ENCODE measurements around the gene GRM4. TPM values are rescaled to one million over a fixed set of nuclear protein-coding genes. Genes with fewer than 3 reads are reported as not detected.
A peak's percentile ranks its signal among the peaks of the same experiment; 100 is the strongest.

Gene GRM4
- total and polyA plus RNA-seq, 9 of the 15 experiments (the other 6 are each of a cell fraction or from before 2014, with no cell fraction given), result 0.18 TPM; not detected in 8

- no peak for TF ChIP-seq RBBP5 (IDR thresholded peaks at IDR 0.05; ENCODE audit: borderline replicate concordance, insufficient read depth, low read length, poor library complexity, severe bottlenecking)
- TF ChIP-seq, protein P1, sequence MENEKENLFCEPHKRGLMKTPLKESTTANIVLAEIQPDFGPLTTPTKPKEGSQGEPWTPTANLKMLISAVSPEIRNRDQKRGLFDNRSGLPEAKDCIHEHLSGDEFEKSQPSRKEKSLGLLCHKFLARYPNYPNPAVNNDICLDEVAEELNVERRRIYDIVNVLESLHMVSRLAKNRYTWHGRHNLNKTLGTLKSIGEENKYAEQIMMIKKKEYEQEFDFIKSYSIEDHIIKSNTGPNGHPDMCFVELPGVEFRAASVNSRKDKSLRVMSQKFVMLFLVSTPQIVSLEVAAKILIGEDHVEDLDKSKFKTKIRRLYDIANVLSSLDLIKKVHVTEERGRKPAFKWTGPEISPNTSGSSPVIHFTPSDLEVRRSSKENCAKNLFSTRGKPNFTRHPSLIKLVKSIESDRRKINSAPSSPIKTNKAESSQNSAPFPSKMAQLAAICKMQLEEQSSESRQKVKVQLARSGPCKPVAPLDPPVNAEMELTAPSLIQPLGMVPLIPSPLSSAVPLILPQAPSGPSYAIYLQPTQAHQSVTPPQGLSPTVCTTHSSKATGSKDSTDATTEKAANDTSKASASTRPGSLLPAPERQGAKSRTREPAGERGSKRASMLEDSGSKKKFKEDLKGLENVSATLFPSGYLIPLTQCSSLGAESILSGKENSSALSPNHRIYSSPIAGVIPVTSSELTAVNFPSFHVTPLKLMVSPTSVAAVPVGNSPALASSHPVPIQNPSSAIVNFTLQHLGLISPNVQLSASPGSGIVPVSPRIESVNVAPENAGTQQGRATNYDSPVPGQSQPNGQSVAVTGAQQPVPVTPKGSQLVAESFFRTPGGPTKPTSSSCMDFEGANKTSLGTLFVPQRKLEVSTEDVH (IDR thresholded peaks at IDR 0.05; ENCODE audit: low read depth, partially characterized antibody), result no peak
- TF ChIP-seq NFRKB (IDR thresholded peaks at IDR 0.05; ENCODE audit: low read depth), result no peak
- TF ChIP-seq NUFIP1 (IDR thresholded peaks at IDR 0.05; ENCODE audit: partially characterized antibody), result no peak
- no peak for TF ChIP-seq STAT5B (CRISPR knock-in tag; IDR thresholded peaks at IDR 0.05)
- TF ChIP-seq SNRNP70 (optimal IDR thresholded peaks at IDR 0.05; ENCODE audit: low read depth, low read length), result no peak
- TF ChIP-seq BRF1 (IDR thresholded peaks at IDR 0.05; ENCODE audit: borderline replicate concordance, extremely low read depth, insufficient read length), result no peak
- peak; percentile 26; the same call in 1 of the 2 replicates for TF ChIP-seq CBFA2T2 (conservative IDR thresholded peaks at IDR 0.05)
- TF ChIP-seq NR2C1 (IDR thresholded peaks at IDR 0.05), result no peak
- no peak for TF ChIP-seq NR2C1 (tag; IDR thresholded peaks at IDR 0.05)
- no peak for TF ChIP-seq TRIM28 (IDR thresholded peaks at IDR 0.05)
- TF ChIP-seq STAT6 (CRISPR knock-in tag; IDR thresholded peaks at IDR 0.05), result no peak
- 0 out of 2 replicates have a peak, but pooled peaks have one; percentile 22 for TF ChIP-seq ZBTB7A (IDR thresholded peaks at IDR 0.05; ENCODE audit: borderline replicate concordance, control insufficient read depth, low read depth, low read length)
- no peak for TF ChIP-seq GTF2A2 (tag; IDR thresholded peaks at IDR 0.05)
- TF ChIP-seq EGR1 (conservative IDR thresholded peaks at IDR 0.05), result no peak
- TF ChIP-seq TCF7L2 (IDR thresholded peaks at IDR 0.05; ENCODE audit: low read depth, low read length), result no peak
- TF ChIP-seq SAFB (IDR thresholded peaks at IDR 0.05; ENCODE audit: borderline replicate concordance, low read depth, low read length), result no peak
- TF ChIP-seq ZFP30 (CRISPR knock-in tag; IDR thresholded peaks at IDR 0.05; ENCODE audit: borderline replicate concordance), result no peak
- TF ChIP-seq CBFB (CRISPR knock-in tag; IDR thresholded peaks at IDR 0.05), result peak; percentile 20; the same call in 1 of the 2 replicates
- no peak for TF ChIP-seq PURB (CRISPR knock-in tag; IDR thresholded peaks at IDR 0.05; ENCODE audit: low read depth)
- TF ChIP-seq ZNF696 (CRISPR knock-in tag; conservative IDR thresholded peaks at IDR 0.05), result no peak
- TF ChIP-seq EP300 (IDR thresholded peaks at IDR 0.05; ENCODE audit: low read length), result no peak
- TF ChIP-seq TFAM (CRISPR knock-in tag; conservative IDR thresholded peaks at IDR 0.05), result no peak
- TF ChIP-seq MTA1 (IDR thresholded peaks at IDR 0.05; ENCODE audit: borderline replicate concordance), result no peak
- TF ChIP-seq TBP (optimal IDR thresholded peaks at IDR 0.05; ENCODE audit: low read depth, low read length), result no peak
- TF ChIP-seq ZFP1 (CRISPR knock-in tag; IDR thresholded peaks at IDR 0.05), result no peak
Observed at GRCh38 chr6:34051331-34051919, 94.5 kb downstream of the GRM4 start (continued).
